ENCODE results near the gene TSC1. TPM values are rescaled to one million over a fixed set of nuclear protein-coding genes. Genes with fewer than 3 reads are reported as not detected.

The TSC1 gene
- total RNA-seq, 1 experiment from 2014 or later: 40.9 TPM

GRCh38 chr9:132919614-132920268, 24.7 kb downstream of the TSC1 start:
- Histone ChIP-seq H3K4me1 (ENCODE audit: insufficient read depth, low read length, poor library complexity, severe bottlenecking) (no peaks in the 10 kb centered on the region), H3K36me3 (ENCODE audit: insufficient read depth, low read length, poor library complexity, severe bottlenecking) (peaks cover 32% of the 10 kb centered on the region), H3K27me3 (replicated peaks; ENCODE audit: insufficient read depth, low read depth, low read length, poor library complexity) (no peaks in the 10 kb centered on the region), H3K9me3 (ENCODE audit: low read depth, low read length, poor library complexity, severe bottlenecking) (no peaks in the 10 kb centered on the region), H3K27ac (ENCODE audit: low read depth, low read length, poor library complexity, severe bottlenecking) (no peak overlapping the region), H3K4me3 (ENCODE audit: low read depth, low read length, poor library complexity, severe bottlenecking) (no peak overlapping the region)
- DNase-seq (ENCODE audit: low spot score): no peak
- no TSS peak for BruUV-seq (replicated peaks)
- intact Hi-C loops (cut with micrococcal nuclease; ENCODE audit: unreplicated experiment): no loop called here
- CTCF ChIA-PET: no interaction called here
- TF ChIP-seq EZH2 (IDR thresholded peaks at IDR 0.05; ENCODE audit: borderline replicate concordance, low read depth, low read length, poor library complexity, severe bottlenecking) (no peak), CTCF (conservative IDR thresholded peaks at IDR 0.05; ENCODE audit: low read depth, low read length) (no peak)
- POLR2A ChIA-PET (ENCODE audit: low non-redundant PET): no interaction called here

GRCh38 chr9:132914924-132915323, 29.5 kb downstream of the TSC1 start:
- TF ChIP-seq EZH2 (IDR thresholded peaks at IDR 0.05; ENCODE audit: borderline replicate concordance, low read depth, low read length, poor library complexity, severe bottlenecking) (no peak), CTCF (conservative IDR thresholded peaks at IDR 0.05; ENCODE audit: low read depth, low read length) (no peak)
- Histone ChIP-seq H3K27me3 (replicated peaks; ENCODE audit: insufficient read depth, low read depth, low read length, poor library complexity) (no peaks in the 10 kb centered on the region), H3K9me3 (ENCODE audit: low read depth, low read length, poor library complexity, severe bottlenecking) (no peaks in the 10 kb centered on the region), H3K4me1 (ENCODE audit: insufficient read depth, low read length, poor library complexity, severe bottlenecking) (no peaks in the 10 kb centered on the region), H3K36me3 (ENCODE audit: insufficient read depth, low read length, poor library complexity, severe bottlenecking) (peaks cover 34% of the 10 kb centered on the region), H3K4me3 (ENCODE audit: low read depth, low read length, poor library complexity, severe bottlenecking) (no peak overlapping the region), H3K27ac (ENCODE audit: low read depth, low read length, poor library complexity, severe bottlenecking) (no peak overlapping the region)
- no TSS peak for BruUV-seq (replicated peaks)
- ChIA-PET CTCF (interaction anchor here (0.6 kb wide), 1 partner anchor 112 kb away, joined by 3 read pairs; no protein-coding TSS in a partner anchor), POLR2A (ENCODE audit: low non-redundant PET) (no interaction called here)
- intact Hi-C loops (cut with micrococcal nuclease; ENCODE audit: unreplicated experiment): no loop called here
- no peak for DNase-seq (ENCODE audit: low spot score)

GRCh38 chr9:132912131-132912530, 32.3 kb downstream of the TSC1 start:
- CTCF ChIA-PET: no interaction called here
- Histone ChIP-seq H3K4me1 (ENCODE audit: insufficient read depth, low read length, poor library complexity, severe bottlenecking) (no peaks in the 10 kb centered on the region), H3K27me3 (replicated peaks; ENCODE audit: insufficient read depth, low read depth, low read length, poor library complexity) (no peaks in the 10 kb centered on the region), H3K36me3 (ENCODE audit: insufficient read depth, low read length, poor library complexity, severe bottlenecking) (peaks cover 44% of the 10 kb centered on the region), H3K27ac (ENCODE audit: low read depth, low read length, poor library complexity, severe bottlenecking) (no peak overlapping the region), H3K9me3 (ENCODE audit: low read depth, low read length, poor library complexity, severe bottlenecking) (no peaks in the 10 kb centered on the region), H3K4me3 (ENCODE audit: low read depth, low read length, poor library complexity, severe bottlenecking) (no peak overlapping the region)
- no peak for DNase-seq (ENCODE audit: low spot score)
- no TSS peak for BruUV-seq (replicated peaks)
- TF ChIP-seq CTCF (conservative IDR thresholded peaks at IDR 0.05; ENCODE audit: low read depth, low read length) (no peak), EZH2 (IDR thresholded peaks at IDR 0.05; ENCODE audit: borderline replicate concordance, low read depth, low read length, poor library complexity, severe bottlenecking) (no peak)
- intact Hi-C loops (cut with micrococcal nuclease; ENCODE audit: unreplicated experiment): no loop called here
- POLR2A ChIA-PET (ENCODE audit: low non-redundant PET): no interaction called here

Data from A673 (cell line).